ENCODE data around the gene NRF1. TPM values are rescaled to one million over a fixed set of nuclear protein-coding genes. Genes with fewer than 3 reads are reported as not detected.
"Not testable (repeated sequence)": the region's sequence is repeated elsewhere in the genome, so short reads cannot be mapped to it uniquely, and the experiment has no call there.

NRF1 gene
- total and polyA plus RNA-seq, 5 donors, result 5.7 to 20.0 (median 18.8) TPM

DNA sequence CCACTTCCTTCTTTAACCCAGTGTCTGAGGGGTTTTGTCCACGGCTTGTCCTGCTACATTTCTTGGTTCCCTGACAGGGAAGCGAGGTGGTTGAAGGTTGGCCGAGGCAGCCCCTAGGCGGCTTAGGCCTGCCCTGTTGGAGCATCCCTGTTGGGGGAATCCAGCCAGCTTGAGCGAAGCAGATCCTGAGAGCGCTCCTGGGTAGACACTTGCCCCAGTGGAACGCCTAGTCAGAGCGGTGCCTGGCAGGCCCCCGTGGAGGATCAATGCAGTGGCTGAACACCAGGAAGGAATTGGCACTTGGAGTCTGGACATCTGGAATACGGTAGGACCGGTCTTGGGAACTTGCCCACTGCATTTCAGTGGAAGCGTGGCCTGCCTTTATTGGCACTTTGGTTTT is 32.7 kb upstream of the NRF1 start:
- intact Hi-C loops (cut with DNase I), result no loop called here
- Histone ChIP-seq H3K4me3 (ENCODE audit: low read length) (no peak overlapping the region), H3K27me3 (ENCODE audit: control insufficient read depth, insufficient read depth) (no peaks in the 10 kb centered on the region), H3K4me1 (ENCODE audit: control insufficient read depth, insufficient read depth, low read length) (no peaks in the 10 kb centered on the region), H3K9me3 (ENCODE audit: control insufficient read depth, low read length) (no peaks in the 10 kb centered on the region), H3K27ac (ENCODE audit: low read length) (no peak overlapping the region)
- no peak for ATAC-seq
- DNase-seq, result no peak
- 95% methylated on average over 12 of the region's 12 CpGs for WGBS

DNA sequence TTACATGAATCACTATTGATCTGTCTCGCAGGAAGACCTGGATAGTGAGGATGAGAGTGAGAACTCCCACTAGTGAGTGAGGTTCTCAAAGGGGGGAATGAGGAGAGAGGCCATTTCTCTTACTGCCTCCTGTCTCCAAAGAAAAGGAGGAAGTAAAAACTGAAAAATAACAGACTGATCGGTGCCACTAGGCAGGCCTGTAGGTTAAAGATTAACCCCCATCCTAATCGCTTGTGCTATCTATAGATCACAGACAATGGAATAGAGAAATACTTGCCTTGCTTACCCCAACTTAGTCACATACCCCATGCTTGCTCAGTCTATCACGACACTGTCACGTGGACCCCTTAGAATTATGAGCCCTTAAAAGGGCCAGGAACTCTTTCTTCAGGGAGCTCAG is 25.3 kb upstream of the NRF1 start:
- H3K9me3 ChIP-seq (ENCODE audit: control insufficient read depth, low read length); intact Hi-C loops (cut with DNase I); DNase-seq; ATAC-seq; H3K4me1 ChIP-seq (ENCODE audit: control insufficient read depth, insufficient read depth, low read length); H3K27ac ChIP-seq (ENCODE audit: low read length); H3K4me3 ChIP-seq (ENCODE audit: low read length); H3K27me3 ChIP-seq (ENCODE audit: control insufficient read depth, insufficient read depth): not testable (repeated sequence)
- WGBS, result 92% methylated on average over 5 of the region's 5 CpGs

GRCh38 chr7:129588268-129588667 is 23.3 kb upstream of the NRF1 start:
- no peak overlapping the region for H3K4me3 ChIP-seq (ENCODE audit: low read length)
- ATAC-seq, result no peak
- H3K9me3 ChIP-seq (ENCODE audit: control insufficient read depth, low read length), result peaks cover 6% of the 10 kb centered on the region
- no peak for DNase-seq
- no peaks in the 10 kb centered on the region for H3K4me1 ChIP-seq (ENCODE audit: control insufficient read depth, insufficient read depth, low read length)
- no peaks in the 10 kb centered on the region for H3K27me3 ChIP-seq (ENCODE audit: control insufficient read depth, insufficient read depth)
- intact Hi-C loops (cut with DNase I), result no loop called here
- no peak overlapping the region for H3K27ac ChIP-seq (ENCODE audit: low read length)

GRCh38 chr7:129591868-129592267 is 19.7 kb upstream of the NRF1 start:
- Histone ChIP-seq H3K27ac (ENCODE audit: low read length) (no peak overlapping the region), H3K4me3 (ENCODE audit: low read length) (no peak overlapping the region), H3K27me3 (ENCODE audit: control insufficient read depth, insufficient read depth) (no peaks in the 10 kb centered on the region), H3K9me3 (ENCODE audit: control insufficient read depth, low read length) (peaks cover 2% of the 10 kb centered on the region), H3K4me1 (ENCODE audit: control insufficient read depth, insufficient read depth, low read length) (no peaks in the 10 kb centered on the region)
- ATAC-seq (no peak), DNase-seq (no peak)
- 85% methylated on average over 4 of the region's 4 CpGs for WGBS
- intact Hi-C loops (cut with DNase I), result loop anchor here in 1 of 4 donors (10.0 kb wide), 1 partner anchor 63 kb away; no protein-coding TSS in a partner anchor

DNA sequence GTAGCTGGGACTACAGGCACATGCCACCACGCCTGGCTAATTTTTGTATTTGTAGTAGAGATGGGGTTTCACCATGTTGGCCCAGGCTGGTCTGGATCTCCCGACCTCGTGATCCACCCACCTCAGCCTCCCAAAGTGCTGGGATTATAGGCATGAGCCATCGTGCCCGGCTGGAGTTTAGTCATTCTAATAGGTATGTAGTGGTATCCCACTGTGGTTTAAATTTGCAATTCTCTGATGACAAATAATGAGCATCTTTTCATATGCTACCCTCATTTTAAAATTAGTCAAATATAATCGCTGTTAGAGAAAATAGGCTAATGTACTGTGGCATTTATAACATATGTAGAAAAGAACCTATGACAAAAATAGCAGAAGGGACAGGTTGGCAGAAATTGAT is 15.1 kb upstream of the NRF1 start:
- 75% methylated on average over 6 of the region's 6 CpGs for WGBS
- intact Hi-C loops (cut with DNase I), result loop anchor here in 1 of 4 donors (10.0 kb wide), 1 partner anchor 58 kb away; no protein-coding TSS in a partner anchor
- H3K27me3 ChIP-seq (ENCODE audit: control insufficient read depth, insufficient read depth); H3K4me1 ChIP-seq (ENCODE audit: control insufficient read depth, insufficient read depth, low read length); H3K4me3 ChIP-seq (ENCODE audit: low read length); ATAC-seq; DNase-seq; H3K27ac ChIP-seq (ENCODE audit: low read length); H3K9me3 ChIP-seq (ENCODE audit: control insufficient read depth, low read length): not testable (repeated sequence)

DNA sequence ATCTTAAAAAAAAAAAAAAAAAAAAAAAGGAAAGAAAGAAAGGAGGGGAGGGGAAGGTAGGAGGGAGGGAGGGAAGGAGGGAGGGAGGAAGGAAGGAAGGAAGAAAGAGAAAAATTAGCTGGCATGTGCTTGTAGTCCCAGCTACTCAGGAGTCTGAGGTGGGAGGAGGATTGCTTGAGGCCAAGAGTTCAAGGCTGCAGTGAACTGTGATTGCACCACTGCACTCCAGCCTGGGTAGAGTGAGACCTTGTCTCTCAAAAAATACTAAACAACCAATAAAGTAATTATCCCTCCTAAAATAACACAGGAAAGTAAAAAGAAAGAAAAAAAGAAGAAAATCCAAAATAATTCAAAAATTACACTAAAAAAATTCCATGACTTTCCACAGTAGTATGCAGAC is 13.8 kb upstream of the NRF1 start:
- ATAC-seq (no peak), DNase-seq (no peak)
- intact Hi-C loops (cut with DNase I), result loop anchor here in 1 of 4 donors (10.0 kb wide), 1 partner anchor 57 kb away; no protein-coding TSS in a partner anchor
- H3K27me3 ChIP-seq (ENCODE audit: control insufficient read depth, insufficient read depth), result no peaks in the 10 kb centered on the region
- no peak overlapping the region for H3K4me3 ChIP-seq (ENCODE audit: low read length)
- H3K27ac ChIP-seq (ENCODE audit: low read length), result no peak overlapping the region
- no peaks in the 10 kb centered on the region for H3K4me1 ChIP-seq (ENCODE audit: control insufficient read depth, insufficient read depth, low read length)
- H3K9me3 ChIP-seq (ENCODE audit: control insufficient read depth, low read length), result no peaks in the 10 kb centered on the region

DNA sequence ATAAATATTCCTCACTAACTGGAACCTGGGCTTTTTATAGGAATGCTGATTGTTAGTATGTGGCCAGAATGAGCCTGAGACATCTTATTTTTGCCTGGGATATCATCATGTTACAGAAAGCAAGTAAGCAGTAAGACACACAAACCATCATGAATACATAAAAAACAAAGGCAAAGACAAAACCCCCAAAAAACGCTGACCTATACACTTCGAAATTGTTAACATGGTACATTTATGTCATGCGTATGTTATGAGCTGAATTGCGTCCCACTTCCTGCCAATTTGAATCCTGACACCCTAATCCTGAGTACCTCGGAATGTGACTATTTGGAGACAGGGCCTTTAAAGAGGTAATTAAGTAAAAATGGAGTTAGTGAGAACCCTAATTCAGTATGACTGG is 12.3 kb upstream of the NRF1 start:
- intact Hi-C loops (cut with DNase I), result loop anchor here in 1 of 4 donors (10.0 kb wide), 1 partner anchor 56 kb away; no protein-coding TSS in a partner anchor
- no peak for ATAC-seq
- 87% methylated on average over 5 of the region's 5 CpGs for WGBS
- H3K4me1 ChIP-seq (ENCODE audit: control insufficient read depth, insufficient read depth, low read length), result no peaks in the 10 kb centered on the region
- H3K4me3 ChIP-seq (ENCODE audit: low read length), result no peak overlapping the region
- H3K27me3 ChIP-seq (ENCODE audit: control insufficient read depth, insufficient read depth), result no peaks in the 10 kb centered on the region
- H3K27ac ChIP-seq (ENCODE audit: low read length), result no peak overlapping the region
- no peak for DNase-seq
- H3K9me3 ChIP-seq (ENCODE audit: control insufficient read depth, low read length), result no peaks in the 10 kb centered on the region

DNA sequence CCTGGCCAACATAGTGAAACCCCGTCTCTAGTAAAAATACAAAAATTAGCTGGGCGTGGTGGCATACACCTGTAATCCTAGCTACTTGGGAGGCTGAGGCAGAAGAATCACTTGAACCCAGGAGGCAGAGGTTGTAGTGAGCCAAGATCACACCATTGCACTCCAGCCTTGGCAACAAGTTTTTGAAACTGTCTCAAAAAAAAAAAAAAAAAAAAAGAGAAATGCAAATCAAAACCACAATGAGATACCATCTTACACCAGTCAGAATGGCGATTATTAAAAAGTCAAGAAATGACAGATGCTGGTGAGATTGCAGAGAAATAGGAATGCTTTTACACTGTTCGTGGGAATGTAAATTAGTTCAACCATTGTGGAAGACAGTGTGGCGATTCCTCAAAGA is 7.9 kb upstream of the NRF1 start:
- DNase-seq; H3K9me3 ChIP-seq (ENCODE audit: control insufficient read depth, low read length); intact Hi-C loops (cut with DNase I); ATAC-seq; H3K27ac ChIP-seq (ENCODE audit: low read length); H3K4me1 ChIP-seq (ENCODE audit: control insufficient read depth, insufficient read depth, low read length); H3K27me3 ChIP-seq (ENCODE audit: control insufficient read depth, insufficient read depth); H3K4me3 ChIP-seq (ENCODE audit: low read length): not testable (repeated sequence)
- 83% methylated on average over 5 of the region's 5 CpGs for WGBS

GRCh38 chr7:129604021-129604420 is 7.5 kb upstream of the NRF1 start:
- 95% methylated on average over 3 of the region's 3 CpGs for WGBS
- intact Hi-C loops (cut with DNase I), result not testable (repeated sequence)

GRCh38 chr7:129604713-129605437 is 6.6 kb upstream of the NRF1 start:
- WGBS, result 83% methylated on average over 8 of the region's 8 CpGs
- intact Hi-C loops (cut with DNase I), result no loop called here

More at GRCh38 chr7:129604021-129604420, 7.5 kb upstream of the NRF1 start:
- H3K4me1 ChIP-seq (ENCODE audit: control insufficient read depth, insufficient read depth, low read length); DNase-seq; H3K4me3 ChIP-seq (ENCODE audit: low read length); ATAC-seq; H3K27me3 ChIP-seq (ENCODE audit: control insufficient read depth, insufficient read depth); H3K9me3 ChIP-seq (ENCODE audit: control insufficient read depth, low read length); H3K27ac ChIP-seq (ENCODE audit: low read length): not testable (repeated sequence)

DNA sequence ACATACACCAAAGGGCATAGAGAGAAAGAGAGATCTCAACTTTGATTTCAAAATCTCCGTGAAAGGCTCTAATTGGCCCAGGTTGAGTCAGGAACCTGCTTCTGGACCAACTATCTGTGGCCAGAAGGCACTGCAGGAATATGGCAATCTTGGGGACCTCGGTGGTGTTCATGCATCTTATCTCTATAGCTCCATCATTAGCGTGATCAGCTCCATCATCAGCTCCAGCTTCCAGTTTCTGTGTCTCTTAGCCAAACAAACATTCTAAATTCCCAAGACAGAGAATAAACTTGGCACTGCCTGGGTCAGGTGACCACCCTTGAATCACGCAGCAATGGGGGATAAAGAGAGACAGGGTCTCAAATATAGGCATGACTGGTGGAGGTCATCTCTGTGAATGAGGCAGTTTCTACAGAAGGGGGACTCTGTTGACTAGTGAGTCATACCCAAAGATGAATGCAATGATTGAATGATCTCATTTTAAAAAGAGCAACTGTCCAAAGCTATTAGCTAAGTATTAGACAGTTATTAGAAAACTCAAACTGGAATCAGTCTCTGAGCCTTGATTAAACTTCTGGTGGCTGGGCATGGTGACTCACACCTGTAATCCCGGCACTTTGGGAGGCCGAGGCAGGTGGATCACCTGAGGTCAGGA is 5.4 kb upstream of the NRF1 start:
- Histone ChIP-seq H3K27ac (ENCODE audit: low read length) (no peak overlapping the region), H3K4me1 (ENCODE audit: control insufficient read depth, insufficient read depth, low read length) (no peaks in the 10 kb centered on the region), H3K4me3 (ENCODE audit: low read length) (no peak overlapping the region), H3K9me3 (ENCODE audit: control insufficient read depth, low read length) (no peaks in the 10 kb centered on the region), H3K27me3 (ENCODE audit: control insufficient read depth, insufficient read depth) (no peaks in the 10 kb centered on the region)
- 87% methylated on average over 6 of the region's 6 CpGs for WGBS
- intact Hi-C loops (cut with DNase I), result no loop called here
- no peak for DNase-seq
- no peak for ATAC-seq

More at GRCh38 chr7:129604713-129605437, 6.6 kb upstream of the NRF1 start:
- ATAC-seq (no peak), DNase-seq (no peak)
- Histone ChIP-seq H3K4me1 (ENCODE audit: control insufficient read depth, insufficient read depth, low read length) (no peaks in the 10 kb centered on the region), H3K9me3 (ENCODE audit: control insufficient read depth, low read length) (no peaks in the 10 kb centered on the region), H3K27ac (ENCODE audit: low read length) (no peak overlapping the region), H3K4me3 (ENCODE audit: low read length) (no peak overlapping the region), H3K27me3 (ENCODE audit: control insufficient read depth, insufficient read depth) (no peaks in the 10 kb centered on the region)

Measured in right cardiac atrium (tissue), 5 donors.